Activated T-helper 1 cell treated with anti-CD3 and anti-CD28 coated beads, Interleukin-2, amount 50 U/mL, for 16 hours (primary cell): Measurements from ENCODE around the gene RNF13.
"Not testable (repeated sequence)": the region's sequence is repeated elsewhere in the genome, so short reads cannot be mapped to it uniquely, and the experiment has no call there.

Experiments used
- DNase-seq, 2 donors: peaks; one replicate each; pipeline ENCODE4 v3.0.0-alpha.2; 2020; ENCODE audit warnings: low read depth in 1 of 2, low spot score in 1 of 2

Gene RNF13

GRCh38 chr3:149839469-149839868 lies 26.5 kb downstream of the RNF13 start:
- DNase-seq = not testable (repeated sequence)

- no peak for DNase-seq
Observed at GRCh38 chr3:149839896-149840295, 26.9 kb downstream of the RNF13 start.

- no peak for DNase-seq
Observed at GRCh38 chr3:149843502-149843901, 30.5 kb downstream of the RNF13 start.

GRCh38 chr3:149844091-149844490 lies 31.1 kb downstream of the RNF13 start:
- no peak for DNase-seq

- DNase-seq = no peak
Observed at GRCh38 chr3:149845570-149846244, 32.7 kb downstream of the RNF13 start.

- no peak for DNase-seq
Observed at GRCh38 chr3:149848238-149848637, 35.2 kb downstream of the RNF13 start.

- DNase-seq = no peak
Observed at GRCh38 chr3:149848688-149849087, 35.7 kb downstream of the RNF13 start.

- no peak for DNase-seq
Observed at GRCh38 chr3:149850787-149851584, 38.0 kb downstream of the RNF13 start.

GRCh38 chr3:149858911-149859310 lies 45.9 kb downstream of the RNF13 start:
- no peak for DNase-seq

GRCh38 chr3:149860881-149861280 lies 47.9 kb downstream of the RNF13 start:
- no peak for DNase-seq

- no peak for DNase-seq
Observed at GRCh38 chr3:149867563-149867962, 54.5 kb downstream of the RNF13 start.

GRCh38 chr3:149871855-149872254 lies 58.8 kb downstream of the RNF13 start:
- DNase-seq = no peak

GRCh38 chr3:149872589-149872988 lies 59.6 kb downstream of the RNF13 start:
- no peak for DNase-seq

GRCh38 chr3:149877668-149878067 lies 64.7 kb downstream of the RNF13 start:
- no peak for DNase-seq

GRCh38 chr3:149879872-149880271 lies 66.9 kb downstream of the RNF13 start:
- DNase-seq = no peak

- no peak for DNase-seq
Observed at GRCh38 chr3:149881879-149882278, 68.9 kb downstream of the RNF13 start.

GRCh38 chr3:149883134-149883533 lies 70.1 kb downstream of the RNF13 start:
- DNase-seq = no peak

- not testable (repeated sequence) for DNase-seq
Observed at GRCh38 chr3:149883860-149884259, 70.8 kb downstream of the RNF13 start.

GRCh38 chr3:149884848-149885247 lies 71.8 kb downstream of the RNF13 start:
- DNase-seq = not testable (repeated sequence)

GRCh38 chr3:149886957-149887356 lies 73.9 kb downstream of the RNF13 start:
- DNase-seq = no peak

- DNase-seq = no peak
Observed at GRCh38 chr3:149891621-149892020, 78.6 kb downstream of the RNF13 start.

- DNase-seq = no peak
Observed at GRCh38 chr3:149892371-149892770, 79.4 kb downstream of the RNF13 start.

GRCh38 chr3:149894205-149894604 lies 81.2 kb downstream of the RNF13 start:
- DNase-seq = no peak
